GM12801 (cell line): ENCODE data around the gene INCA1.

ENCODE experiments used
- CTCF ChIP-seq: IDR thresholded peaks from one replicate; pipeline ENCODE4 v1.5.1; 2011; ENCODE audit warnings: control low read depth; ENCODE audit not compliant: insufficient read length; ENCODE audit errors: extremely low read depth

INCA1 gene, protein sequence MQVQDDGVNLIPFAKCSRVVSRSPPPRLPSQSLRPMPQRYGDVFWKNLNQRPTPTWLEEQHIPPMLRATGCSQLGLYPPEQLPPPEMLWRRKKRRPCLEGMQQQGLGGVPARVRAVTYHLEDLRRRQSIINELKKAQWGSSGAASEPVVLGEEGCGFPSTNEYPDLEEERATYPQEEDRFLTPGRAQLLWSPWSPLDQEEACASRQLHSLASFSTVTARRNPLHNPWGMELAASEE

DNA sequence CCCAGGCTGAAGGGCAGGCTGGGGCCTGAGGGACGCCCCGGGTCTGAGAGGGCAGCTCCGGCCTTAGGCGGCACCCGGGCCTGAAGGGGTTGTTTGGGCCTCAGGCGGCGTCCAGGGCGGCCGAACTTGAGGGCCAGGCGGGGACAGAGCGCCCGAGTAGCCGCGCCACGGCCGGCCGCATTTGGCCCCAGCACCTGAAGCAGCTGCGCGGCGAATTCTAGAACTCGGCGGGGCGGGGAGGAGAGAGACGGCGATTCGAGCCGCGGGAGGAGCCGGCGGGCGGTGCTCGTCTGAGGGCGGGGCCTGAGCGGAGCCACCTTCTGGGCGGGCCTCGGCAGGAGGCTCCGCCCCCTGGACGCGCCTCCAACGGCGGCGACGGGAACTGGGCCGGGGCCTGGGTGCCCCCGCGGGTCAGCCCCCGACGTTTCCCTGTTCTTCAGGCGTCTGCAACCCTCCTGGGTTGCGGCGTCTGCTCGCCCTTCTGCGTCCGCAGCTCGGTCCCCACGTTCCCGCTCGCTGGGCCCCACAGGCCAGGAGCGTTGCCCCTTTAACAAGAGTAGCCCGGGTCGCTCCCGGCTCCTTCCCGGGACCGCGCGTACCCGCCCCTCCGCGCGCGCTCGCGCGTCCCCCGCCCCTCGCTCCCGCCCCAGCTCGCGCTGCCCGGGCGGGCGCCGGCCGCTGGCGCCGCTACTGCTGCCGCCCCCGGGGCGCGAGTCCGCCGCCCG is at the start of gene INCA1, which contains the start of gene KIF1C:
Gene INCA1 (minus strand): TSS at position 221 of the 725 bp plus-strand sequence. CDS start 3,085 bp downstream, outside the sequence.
Gene KIF1C (plus strand): TSS at position 649 of the 725 bp plus-strand sequence. CDS start 2,297 bp downstream, outside the sequence.
- TF ChIP-seq CTCF: no peak

GRCh38 chr17:5045496-5045895 is 48.2 kb upstream of the INCA1 start:
- TF ChIP-seq CTCF: no peak

DNA sequence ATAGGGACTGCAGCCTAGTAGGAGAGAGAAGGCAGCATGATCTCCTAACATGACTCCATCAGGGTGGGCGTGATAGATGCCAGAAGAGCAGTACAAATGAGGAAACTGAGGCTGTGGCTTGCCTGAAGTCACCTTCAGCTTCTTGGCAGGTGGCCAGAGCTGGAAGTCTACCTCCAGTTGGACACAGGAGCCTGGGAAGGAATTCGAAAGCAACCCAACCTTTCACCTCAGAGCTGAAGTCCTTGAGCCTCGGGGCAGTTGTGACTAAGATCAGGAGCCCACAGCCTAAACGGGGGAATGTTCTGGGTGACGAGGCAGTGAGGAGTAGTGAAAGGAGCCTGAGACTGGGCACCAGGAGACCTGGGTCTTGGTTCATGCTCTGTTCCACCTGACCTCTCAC is 47.3 kb upstream of the INCA1 start:
- no peak for TF ChIP-seq CTCF

GRCh38 chr17:5043524-5043923 is 46.2 kb upstream of the INCA1 start:
- no peak for TF ChIP-seq CTCF

DNA sequence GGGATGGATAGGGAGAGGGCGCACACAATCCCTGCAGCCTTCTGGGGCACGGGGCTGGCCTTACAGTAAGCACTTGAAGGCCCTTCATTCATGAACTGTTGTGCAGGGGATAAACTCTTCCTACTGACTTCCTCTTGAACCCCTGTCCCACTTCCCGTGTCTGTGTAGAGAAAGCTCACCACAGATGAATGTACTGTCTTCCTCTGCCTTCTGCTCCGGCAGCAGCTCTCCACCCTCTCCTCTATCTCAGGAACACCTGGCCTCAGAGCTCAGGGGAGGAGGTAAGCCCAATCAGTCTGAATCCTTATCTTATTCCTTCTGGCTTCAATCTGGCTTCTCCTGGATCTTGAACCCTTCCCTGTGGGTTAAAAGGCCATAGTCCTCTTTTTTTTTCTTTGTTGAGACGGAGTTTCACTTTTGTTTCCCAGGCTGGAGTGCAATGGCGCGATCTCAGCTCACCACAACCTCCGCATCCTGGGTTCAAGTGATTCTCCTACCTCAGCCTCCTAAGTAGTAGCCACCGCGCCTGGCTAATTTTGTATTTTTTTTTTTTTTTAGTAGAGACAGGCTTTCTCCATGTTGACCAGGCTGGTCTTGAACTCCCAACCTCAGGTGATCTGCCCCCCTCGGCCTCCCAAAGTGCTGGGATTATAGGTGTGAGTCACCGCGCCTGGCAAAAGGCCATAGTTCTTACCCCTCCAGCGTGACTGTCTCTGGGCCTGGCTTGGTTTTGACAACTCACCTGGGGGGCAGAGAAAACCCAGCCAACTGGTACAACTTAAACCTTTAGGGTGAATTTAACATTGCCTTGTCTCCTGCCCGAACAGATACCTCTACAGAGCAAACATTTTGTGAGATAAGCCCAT is 45.1 kb upstream of the INCA1 start:
- no peak for TF ChIP-seq CTCF

GRCh38 chr17:5035315-5035714 is 38.0 kb upstream of the INCA1 start, which contains the start of gene SLC52A1:
Gene SLC52A1, minus strand, starts transcription at chr17:5035426. Its CDS starts 820 bp downstream, at chr17:5034606.
- no peak for TF ChIP-seq CTCF

DNA sequence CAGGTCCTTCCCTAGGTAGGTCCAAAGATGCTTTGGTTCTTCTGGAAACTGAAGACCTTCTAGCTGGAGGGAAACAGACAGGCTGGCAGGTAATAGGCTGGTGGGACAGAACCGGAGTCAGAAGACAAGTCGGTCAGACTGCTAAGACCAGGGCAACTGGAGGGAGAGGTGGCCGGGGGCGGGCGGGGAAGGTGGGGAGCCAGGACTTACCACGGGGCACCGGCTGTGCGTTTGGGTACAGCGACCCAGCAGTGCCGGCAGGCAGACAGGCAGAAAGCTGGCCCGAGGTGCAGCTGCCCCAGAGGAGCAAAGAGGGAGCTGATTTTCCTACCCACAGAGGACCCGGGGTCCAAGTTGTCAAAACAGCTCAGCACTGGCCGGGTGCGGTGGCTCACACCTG is 37.3 kb upstream of the INCA1 start:
- no peak for TF ChIP-seq CTCF
